K562 (cell line): Measurements from ENCODE around the gene ABT1. TPM values are rescaled to one million over a fixed set of nuclear protein-coding genes. Genes with fewer than 3 reads are reported as not detected.

Experiments
- AFF4 ChIP-seq: sonication (generic); formaldehyde crosslinking; IDR thresholded peaks from 2 replicates; pipeline ENCODE4 v1.8.0; 2023; ENCODE audit warnings: mild to moderate bottlenecking, missing genetic modification reagents
- BCL6 ChIP-seq: fragments of 250-450 bp; sonication (Bioruptor Pico); IDR thresholded peaks from 2 replicates; pipeline ENCODE4 v1.4.0; 2020
- CSDE1 ChIP-seq, 2 experiments: fragments of 450-650 bp; IDR thresholded peaks; 2 replicates each; pipeline ENCODE4 v1.6.1; 2016; ENCODE audit warnings: mild to moderate bottlenecking in 1 of 2
- ETS1 ChIP-seq: conservative IDR thresholded peaks from 2 replicates; pipeline ENCODE4 v1.6.1; 2011; ENCODE audit warnings: low read depth, mild to moderate bottlenecking, low read length; ENCODE audit not compliant: control insufficient read depth
- KLF10 ChIP-seq: fragments of 250-450 bp; sonication (Bioruptor Pico); IDR thresholded peaks from 2 replicates; pipeline ENCODE4 v1.6.1; 2021; ENCODE audit warnings: matching md5 sums
- MCM7 ChIP-seq, 2 experiments: fragments of 450-650 bp; IDR thresholded peaks; 2 replicates each; pipeline ENCODE4 v1.6.1; 2016 to 2018
- MIER1 ChIP-seq: fragments of 450-650 bp; IDR thresholded peaks from 2 replicates; pipeline ENCODE4 v1.6.1; 2016; ENCODE audit warnings: antibody characterized with exemption, mild to moderate bottlenecking, low read depth
- TCF15 ChIP-seq: fragments of 250-450 bp; sonication (Bioruptor Pico); IDR thresholded peaks from 2 replicates; pipeline ENCODE4 v1.8.0; 2022; ENCODE audit warnings: moderate library complexity, mild to moderate bottlenecking, inconsistent platforms
- TEAD4 ChIP-seq, 2 experiments: sonication (generic) in 1 of 2; formaldehyde crosslinking in 1 of 2; IDR thresholded peaks; 2 replicates each; pipeline versions ENCODE4 v1.6.1 to v1.8.0; 2012 to 2022; ENCODE audit warnings: borderline replicate concordance in 1 of 2, inconsistent platforms in 1 of 2, low read length in 1 of 2, mild to moderate bottlenecking in 1 of 2, missing genetic modification reagents in 1 of 2
- ZBTB40 ChIP-seq, 2 experiments: fragments of 450-650 bp in 1 of 2; sonication (generic) in 1 of 2; formaldehyde crosslinking in 1 of 2; IDR thresholded peaks; 2 replicates each; pipeline versions ENCODE4 v1.7.1 to v1.9.0; 2016 to 2022; ENCODE audit warnings: inconsistent platforms in 1 of 2, mild to moderate bottlenecking in 1 of 2, missing genetic modification reagents in 1 of 2
- polyA plus RNA-seq, 8 experiments: library from polyadenylated mRNA; depleted of rRNA in 4 of 8; stranded (reverse) in 5 of 8; unstranded in 3 of 8; fragments of >200 nt; fragmentation: Nextera tagmentation in 2 of 8; fragmentation: Illumina TruSeq in 1 of 8; extraction: Ambion mirVana in 2 of 8; extraction: Trizol in 1 of 8; gene quantifications; 2 replicates each; pipeline versions ENCODE4 v1.2.1 to v1.2.3, GENCODE V29; 2011 to 2014; ENCODE audit warnings: inconsistent platforms in 1 of 8, missing spikeins in 1 of 8
- total RNA-seq, 7 experiments: library from RNA; depleted of rRNA in 6 of 7; stranded (reverse); fragments of >200 nt in 6 of 7; fragmentation: Illumina TruSeq in 2 of 7; extraction: Trizol in 2 of 7; gene quantifications; 2 replicates each; pipeline versions ENCODE4 v1.2.1 to v1.2.3, GENCODE V29; 2011 to 2021; ENCODE audit warnings: low replicate concordance in 1 of 7

Gene ABT1
- total and polyA plus RNA-seq, 9 of the 15 experiments (the other 6 are each of a cell fraction or from before 2014, with no cell fraction given), result 8.8 to 52.7 (median 40.7) TPM

- peak; percentile 73 for TF ChIP-seq ZBTB40 (IDR thresholded peaks at IDR 0.05)
- TF ChIP-seq ZBTB40 (CRISPR knock-in tag; IDR thresholded peaks at IDR 0.05), result no peak
- TF ChIP-seq TEAD4 (IDR thresholded peaks at IDR 0.05; ENCODE audit: low read length), result peak; percentile 83
- no peak for TF ChIP-seq TEAD4 (CRISPR knock-in tag; IDR thresholded peaks at IDR 0.05; ENCODE audit: borderline replicate concordance)
- TF ChIP-seq CSDE1 (IDR thresholded peaks at IDR 0.05), result no peak
- no peak for TF ChIP-seq KLF10 (CRISPR knock-in tag)
- no peak for TF ChIP-seq MIER1
- TF ChIP-seq AFF4 (CRISPR knock-in tag), result 0 out of 2 replicates have a peak, but pooled peaks have one; percentile 12
- no peak for TF ChIP-seq TCF15 (CRISPR knock-in tag)
- TF ChIP-seq MCM7 (IDR thresholded peaks at IDR 0.05), result no peak
- TF ChIP-seq ETS1, result 0 out of 2 replicates have a peak, but pooled peaks have one; percentile 72
- no peak for TF ChIP-seq BCL6
Measured at GRCh38 chr6:26554697-26555504, 41.9 kb upstream of the ABT1 start (continued).
